IMR-90 (cell line): Measurements from ENCODE around the gene MRTFA. TPM values are rescaled to one million over a fixed set of nuclear protein-coding genes. Genes with fewer than 3 reads are reported as not detected.

Source experiments
- ATAC-seq: fragments of 200-7000 bp; cut with Tn5 transposase; 2 replicates; pipeline ENCODE4 v1.9.1; 2020; ENCODE audit warnings: low read depth, mild to moderate bottlenecking, moderate library complexity
- BruUV-seq: library from RNA; stranded (reverse); fragments of 400-500 nt; replicated peaks from 2 replicates; lab custom pipeline; 2021; lab: Mats Ljungman, UMichigan
- CTCF ChIA-PET: fragments of 300-600 bp; formaldehyde crosslinking; extraction: SDS; loops from one replicate; lab custom pipeline; 2021; ENCODE audit warnings: antibody characterized with exemption; lab: Yijun Ruan, JAX
- POLR2A ChIA-PET: fragments of 300-600 bp; sonication (Branson Sonifier 250); formaldehyde crosslinking; loops from one replicate; lab custom pipeline; 2022; ENCODE audit warnings: antibody characterized with exemption; ENCODE audit not compliant: unreplicated experiment; lab: Charles Lee
- DNase-seq: peaks from one replicate; pipeline ENCODE4 v3.0.0; 2013
- H2AFZ ChIP-seq: replicated peaks from 2 replicates; pipeline ENCODE3; 2013; ENCODE audit warnings: low read length, mild to moderate bottlenecking; ENCODE audit not compliant: poor library complexity
- H2AK5ac ChIP-seq: 2 replicates; pipeline ENCODE4 v1.6.1; 2013; ENCODE audit warnings: low read depth, low read length, inconsistent platforms
- H2AK9ac ChIP-seq: replicated peaks from 2 replicates; pipeline ENCODE3; 2013; ENCODE audit warnings: mild to moderate bottlenecking, low read depth, low read length, moderate library complexity; ENCODE audit not compliant: poor library complexity
- H2BK120ac ChIP-seq: 2 replicates; pipeline ENCODE4 v1.6.1; 2013; ENCODE audit warnings: low read depth, low read length, inconsistent platforms
- H2BK15ac ChIP-seq: 3 replicates; pipeline ENCODE4 v1.6.1; 2013; ENCODE audit warnings: low read depth, low read length, inconsistent platforms
- H2BK20ac ChIP-seq: 2 replicates; pipeline ENCODE4 v1.6.1; 2013; ENCODE audit warnings: low read depth, mild to moderate bottlenecking, inconsistent platforms, low read length, moderate library complexity
- H2BK5ac ChIP-seq: 2 replicates; pipeline ENCODE4 v1.6.1; 2013; ENCODE audit warnings: mild to moderate bottlenecking, low read depth, low read length, inconsistent platforms; ENCODE audit not compliant: poor library complexity, severe bottlenecking
- H3K14ac ChIP-seq: replicated peaks from 2 replicates; pipeline ENCODE4 v1.6.1; 2013; ENCODE audit warnings: low read depth, low read length, inconsistent platforms
- H3K18ac ChIP-seq: 2 replicates; pipeline ENCODE4 v1.6.1; 2013; ENCODE audit warnings: low read depth, low read length, control low read depth
- H3K23ac ChIP-seq: 2 replicates; pipeline ENCODE4 v1.6.1; 2013; ENCODE audit warnings: low read depth, low read length, inconsistent platforms
- H3K27ac ChIP-seq: 2 replicates; pipeline ENCODE4 v1.5.1; 2013; ENCODE audit warnings: mild to moderate bottlenecking, control low read depth, low read length; ENCODE audit not compliant: insufficient read depth
- H3K27me3 ChIP-seq: 2 replicates; pipeline ENCODE4 v1.6.1; 2013; ENCODE audit warnings: low read length; ENCODE audit not compliant: control insufficient read depth, insufficient read depth
- H3K36me3 ChIP-seq: 2 replicates; pipeline ENCODE4 v1.6.1; 2013; ENCODE audit warnings: low read length, mixed read lengths; ENCODE audit not compliant: control insufficient read depth, insufficient read depth
- H3K4ac ChIP-seq: 2 replicates; pipeline ENCODE4 v1.6.1; 2013; ENCODE audit warnings: low read depth, low read length, inconsistent platforms
- H3K4me1 ChIP-seq: 2 replicates; pipeline ENCODE4 v1.6.1; 2013; ENCODE audit warnings: low read length, mixed read lengths; ENCODE audit not compliant: control insufficient read depth, insufficient read depth
- H3K4me2 ChIP-seq: 2 replicates; pipeline ENCODE4 v1.6.1; 2013; ENCODE audit warnings: low read depth, mild to moderate bottlenecking, control low read depth, low read length, moderate library complexity
- H3K4me3 ChIP-seq: 2 replicates; pipeline ENCODE4 v1.5.1; 2013; ENCODE audit warnings: low read depth, mild to moderate bottlenecking, control low read depth, low read length, moderate library complexity; ENCODE audit not compliant: insufficient read depth
- H3K56ac ChIP-seq: 2 replicates; pipeline ENCODE4 v1.6.1; 2013; ENCODE audit warnings: low read length, inconsistent platforms; ENCODE audit not compliant: insufficient read depth; ENCODE audit errors: extremely low read depth
- H3K79me1 ChIP-seq, 2 experiments: 2 replicates each; pipeline ENCODE4 v1.6.1; 2013; ENCODE audit warnings: low read length in 2 of 2, inconsistent platforms in 1 of 2, low read depth in 1 of 2
- H3K9ac ChIP-seq: 2 replicates; pipeline ENCODE4 v1.6.1; 2013; ENCODE audit warnings: low read depth, low read length, control low read depth
- H3K9me1 ChIP-seq: 2 replicates; pipeline ENCODE4 v1.6.1; 2013; ENCODE audit warnings: low read length, inconsistent platforms; ENCODE audit not compliant: insufficient read depth
- H3K9me3 ChIP-seq: 2 replicates; pipeline ENCODE4 v1.6.1; 2013; ENCODE audit warnings: low read length; ENCODE audit not compliant: control insufficient read depth, insufficient read depth
- H4K20me1 ChIP-seq: 2 replicates; pipeline ENCODE4 v1.6.1; 2013; ENCODE audit warnings: low read length, inconsistent platforms; ENCODE audit not compliant: insufficient read depth
- H4K5ac ChIP-seq: 2 replicates; pipeline ENCODE4 v1.6.1; 2013; ENCODE audit warnings: mild to moderate bottlenecking, low read depth, low read length, control low read depth
- H4K8ac ChIP-seq, 2 experiments: 2 replicates each; pipeline ENCODE4 v1.6.1; 2013; ENCODE audit warnings: low read depth in 2 of 2, low read length in 2 of 2, control low read depth in 1 of 2, inconsistent platforms in 1 of 2
- H4K91ac ChIP-seq: 2 replicates; pipeline ENCODE4 v1.6.1; 2013; ENCODE audit warnings: low read depth, low read length, inconsistent platforms; ENCODE audit not compliant: insufficient read depth
- BHLHE40 ChIP-seq: fragments of 150-350 bp; IDR thresholded peaks from 2 replicates; pipeline ENCODE4 v1.6.1; 2016; ENCODE audit warnings: mild to moderate bottlenecking, low read depth, low read length
- CEBPB ChIP-seq: IDR thresholded peaks from 2 replicates; pipeline ENCODE4 v1.6.1; 2012; ENCODE audit warnings: low read depth, low read length, improper control_type of control experiment
- CHD1 ChIP-seq: IDR thresholded peaks from 2 replicates; pipeline ENCODE4 v1.6.1; 2012; ENCODE audit warnings: low read depth, low read length, improper control_type of control experiment
- CTCF ChIP-seq: conservative IDR thresholded peaks from 2 replicates; pipeline ENCODE4 v1.5.1; 2012; ENCODE audit warnings: mild to moderate bottlenecking, low read depth, low read length, improper control_type of control experiment
- MAFK ChIP-seq: IDR thresholded peaks from 2 replicates; pipeline ENCODE4 v1.6.1; 2012; ENCODE audit warnings: low read depth, low read length, improper control_type of control experiment
- MAZ ChIP-seq: IDR thresholded peaks from 2 replicates; pipeline ENCODE4 v1.6.1; 2012; ENCODE audit warnings: low read depth, mild to moderate bottlenecking, low read length, improper control_type of control experiment, moderate library complexity, borderline replicate concordance
- RAD21 ChIP-seq: IDR thresholded peaks from 2 replicates; pipeline ENCODE4 v1.6.1; 2012; ENCODE audit warnings: low read length, improper control_type of control experiment
- RCOR1 ChIP-seq: IDR thresholded peaks from 2 replicates; pipeline ENCODE4 v1.6.1; 2012; ENCODE audit warnings: mild to moderate bottlenecking, low read length, improper control_type of control experiment; ENCODE audit not compliant: insufficient replicate concordance
- SMC3 ChIP-seq: fragments of 150-350 bp; IDR thresholded peaks from 2 replicates; pipeline ENCODE4 v1.6.1; 2016; ENCODE audit warnings: low read depth, mild to moderate bottlenecking, antibody characterized with exemption, low read length, moderate library complexity
- WGBS, 2 experiments: methylation state at CpG; one replicate each; pipeline versions ENCODE4 v1.1.5 to v1.1.7; 2013; ENCODE audit warnings: missing lambda C conversion rate in 2 of 2; ENCODE audit not compliant: insufficient read length in 1 of 2; ENCODE audit errors: extremely low coverage in 2 of 2; 5-methylcytosine and 5-hydroxymethylcytosine counted together
- dilution Hi-C: fragments of 300-500 bp; cut with HindIII; formaldehyde crosslinking; loops from one replicate; pipeline ENCODE4 v1.14.3; 2018; ENCODE audit warnings: low sequenced_read_pairs; ENCODE audit not compliant: unreplicated experiment
- in situ Hi-C: fragments of 300-500 bp; cut with MboI; formaldehyde crosslinking; loops from 3 replicates; pipeline ENCODE4 v1.14.3; 2019; ENCODE audit warnings: low sequenced_read_pairs, inconsistent platforms, mixed read lengths
- intact Hi-C: fragments of 100-400 bp; cut with micrococcal nuclease; formaldehyde crosslinking; loops from 2 replicates; pipeline ENCODE4 v1.10.0; 2022
- polyA plus RNA-seq, 3 experiments: library from polyadenylated mRNA; depleted of rRNA; stranded (reverse); fragments of >200 nt; gene quantifications; 2 replicates each; pipeline ENCODE4 v1.2.3, GENCODE V29; 2012; ENCODE audit warnings: low replicate concordance in 1 of 3
- total RNA-seq: library from RNA; depleted of rRNA; stranded (reverse); fragments of >200 nt; gene quantifications from 2 replicates; pipeline ENCODE4 v1.2.3, GENCODE V29; 2012

MRTFA gene
- total and polyA plus RNA-seq, 2 of the 4 experiments (the other 2 are of a cell fraction), result 12.5 to 17.2 TPM

DNA sequence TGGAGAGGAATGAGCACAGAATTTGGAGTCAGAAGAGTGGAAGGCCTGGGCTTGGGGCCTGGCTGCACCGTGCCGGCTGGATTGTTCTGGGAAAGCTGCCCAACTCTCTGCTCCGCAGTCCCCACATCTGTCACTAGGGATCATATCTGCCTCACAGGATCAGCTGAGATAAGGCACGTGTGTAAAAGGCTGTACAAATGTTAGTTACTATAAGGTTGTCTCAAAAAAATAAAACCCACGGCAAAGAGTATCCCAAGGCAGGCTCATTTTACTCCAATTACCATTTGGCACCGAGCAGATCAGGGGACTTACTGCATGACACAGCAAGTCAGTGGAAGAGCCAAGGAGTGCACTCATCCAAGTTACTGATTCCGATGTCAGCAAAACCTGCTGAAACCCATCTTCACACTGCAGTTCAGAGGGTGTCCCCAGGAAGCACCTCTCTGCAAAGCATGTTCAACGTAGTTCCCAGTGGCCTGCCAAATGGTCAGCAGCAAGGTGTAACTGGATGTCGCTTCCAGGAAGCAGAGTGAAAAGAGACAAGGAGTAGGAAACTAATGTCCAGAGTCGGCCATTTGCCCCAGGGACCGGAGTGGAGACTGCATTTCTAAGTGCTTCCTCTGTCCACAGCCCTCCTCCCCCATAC is 18.1 kb upstream of the MRTFA start (continued):
- TF ChIP-seq BHLHE40 (peak; percentile 89), MAFK (peak; percentile 77)

- no peak overlapping the region for H2BK15ac ChIP-seq
- in situ Hi-C loops (no loop called here), intact Hi-C loops (loop anchor here (5.0 kb wide), 1 partner anchor 59 kb away; no protein-coding TSS in a partner anchor), dilution Hi-C loops (no loop called here)
- peak overlapping the region; percentile 32 for H2AK9ac ChIP-seq
- peaks cover 9% of the 10 kb centered on the region for H3K9me1 ChIP-seq
- no peak overlapping the region for H2BK120ac ChIP-seq
- no peak overlapping the region for H4K8ac ChIP-seq
- no peak overlapping the region; the same call in 1 of the 2 replicates for H3K27ac ChIP-seq
- 97% methylated on average over 7 of the region's 9 CpGs; no CpG with 5 or more reads in 1 of the 2 experiments for WGBS, 2 experiments
- no peak overlapping the region for H4K91ac ChIP-seq
- no peak overlapping the region for H3K23ac ChIP-seq
- no peak overlapping the region for H3K56ac ChIP-seq
- no peak overlapping the region for H3K9ac ChIP-seq
- TF ChIP-seq RAD21 (no peak), SMC3 (no peak), CEBPB (no peak), RCOR1 (no peak), BHLHE40 (no peak), MAZ (no peak), MAFK (no peak), CTCF (no peak), CHD1 (no peak)
- no peaks in the 10 kb centered on the region for H3K36me3 ChIP-seq
- peaks cover 13% of the 10 kb centered on the region for H3K4me1 ChIP-seq
- H2AK5ac ChIP-seq, result no peak overlapping the region
- ChIA-PET POLR2A (no interaction called here), CTCF (interaction anchor here (0.7 kb wide), 1 partner anchor 183 kb away, joined by 3 read pairs; no protein-coding TSS in a partner anchor)
- no peak overlapping the region for H3K18ac ChIP-seq
- no peak overlapping the region for H4K5ac ChIP-seq
- ATAC-seq, result no peak
- H3K4me2 ChIP-seq, result no peak overlapping the region
- no peak overlapping the region for H2BK20ac ChIP-seq
- H3K27me3 ChIP-seq, result no peaks in the 10 kb centered on the region
- peaks cover 0 to 16% of the 10 kb centered on the region in 2 experiments; a peak in 2 of 4 replicates for H3K79me1 ChIP-seq
- no peaks in the 10 kb centered on the region for H3K9me3 ChIP-seq
- H3K4ac ChIP-seq, result 0 out of 2 replicates have a peak overlapping the region, but pooled peaks have one; percentile 16
- H4K20me1 ChIP-seq, result no peaks in the 10 kb centered on the region
- no TSS peak for BruUV-seq
- no peak overlapping the region for H2BK5ac ChIP-seq
- no peak overlapping the region for H2AFZ ChIP-seq
- DNase-seq, result no peak
- H3K4me3 ChIP-seq, result no peak overlapping the region
- no peak overlapping the region for H3K14ac ChIP-seq
Measured at GRCh38 chr22:40653361-40653760, 16.8 kb upstream of the MRTFA start.
